ENCODE measurements around the gene MOGAT1.
"Not testable (repeated sequence)": the region's sequence is repeated elsewhere in the genome, so short reads cannot be mapped to it uniquely, and the experiment has no call there.

The MOGAT1 gene

DNA sequence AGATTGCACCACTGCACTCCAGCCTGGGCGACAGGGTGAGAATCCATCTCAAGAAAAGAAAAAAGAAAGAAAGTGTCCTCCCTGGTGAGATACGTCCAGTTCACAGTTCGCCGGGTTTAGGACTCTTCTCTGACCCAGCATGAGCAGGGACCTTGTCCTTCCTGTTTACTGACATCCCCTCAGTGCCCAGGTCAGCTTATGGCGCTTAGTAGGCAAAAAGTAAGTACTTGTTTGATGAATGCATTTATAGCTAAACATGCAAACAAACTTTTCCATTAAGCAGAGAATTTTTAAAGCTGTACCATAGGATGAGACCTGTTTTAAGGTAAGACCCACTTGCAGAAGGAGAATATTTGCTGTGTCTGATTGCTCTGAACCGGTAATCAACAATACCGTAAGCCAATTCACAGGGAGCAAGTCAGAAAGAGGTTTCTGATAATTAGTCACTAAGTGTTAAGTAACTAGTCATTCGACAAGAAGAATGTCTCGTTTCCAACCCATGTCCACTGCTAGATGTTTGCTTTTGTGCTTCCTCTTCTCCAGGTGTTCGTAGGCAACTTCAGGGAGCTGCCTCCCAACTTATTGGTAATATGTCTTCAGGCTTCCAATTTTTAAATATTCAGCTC, 40.0 kb downstream of the MOGAT1 start:
- no peak for DNase-seq

DNA sequence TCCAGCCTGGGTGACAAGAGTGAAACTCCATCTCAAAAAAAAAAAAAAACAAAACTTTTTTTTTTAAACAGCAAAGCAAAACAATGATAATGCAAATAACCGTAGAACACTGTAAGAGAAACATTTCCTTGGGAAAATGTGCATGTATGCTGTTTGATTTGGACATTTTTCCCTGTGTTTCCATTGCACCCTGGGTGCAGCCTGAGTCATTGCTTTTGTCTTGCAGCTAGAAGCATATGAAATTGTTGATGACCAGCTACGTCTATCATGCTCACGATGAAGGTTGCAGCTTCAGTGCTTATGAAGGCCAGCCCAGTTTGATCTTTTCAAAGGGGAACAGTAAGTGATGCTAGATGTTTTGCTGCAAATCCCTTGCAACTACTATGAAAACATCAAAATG, 41.5 kb downstream of the MOGAT1 start:
- no peak for DNase-seq

DNA sequence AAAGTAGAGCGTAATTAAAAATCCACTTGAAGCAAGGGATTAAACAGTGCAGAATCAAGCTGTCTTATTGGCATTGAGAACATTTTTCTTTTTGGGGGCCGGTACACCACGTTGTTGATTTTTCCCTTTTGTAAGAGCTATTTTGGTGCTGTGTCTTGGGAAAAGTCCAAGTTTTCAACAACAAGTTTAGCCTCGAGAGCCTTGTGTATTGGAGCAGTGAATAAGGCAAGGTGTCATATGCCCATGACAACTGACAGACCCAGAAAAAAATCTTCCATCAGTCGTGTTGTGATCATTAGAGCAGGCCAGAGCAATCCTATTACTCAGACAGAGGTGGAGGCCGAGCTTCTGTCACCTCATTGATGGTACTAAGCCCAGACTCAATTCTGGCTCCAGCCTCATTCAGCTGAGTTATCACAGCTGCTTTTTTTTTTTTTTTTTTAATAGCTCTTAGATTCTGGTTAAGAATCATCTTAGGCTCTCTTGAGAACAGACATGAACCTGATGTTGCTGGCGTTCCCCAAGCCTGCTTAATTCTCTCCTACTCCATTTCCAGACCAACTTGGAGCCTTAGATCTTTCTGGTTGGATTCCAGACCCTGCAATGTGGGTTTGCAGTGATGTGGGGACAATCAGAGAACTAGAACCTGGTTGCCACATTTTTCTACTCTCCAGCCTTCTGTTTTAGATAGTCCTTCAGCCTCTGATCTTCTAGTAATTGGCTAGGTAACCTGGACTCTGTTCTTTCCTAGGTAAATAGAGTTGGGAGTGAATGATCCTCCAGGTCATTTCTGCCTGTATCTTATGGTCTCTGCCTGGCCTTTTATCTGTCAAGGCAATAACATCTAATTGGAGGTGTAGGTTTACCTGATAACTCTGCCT, 43.1 kb downstream of the MOGAT1 start:
- no peak for DNase-seq

DNA sequence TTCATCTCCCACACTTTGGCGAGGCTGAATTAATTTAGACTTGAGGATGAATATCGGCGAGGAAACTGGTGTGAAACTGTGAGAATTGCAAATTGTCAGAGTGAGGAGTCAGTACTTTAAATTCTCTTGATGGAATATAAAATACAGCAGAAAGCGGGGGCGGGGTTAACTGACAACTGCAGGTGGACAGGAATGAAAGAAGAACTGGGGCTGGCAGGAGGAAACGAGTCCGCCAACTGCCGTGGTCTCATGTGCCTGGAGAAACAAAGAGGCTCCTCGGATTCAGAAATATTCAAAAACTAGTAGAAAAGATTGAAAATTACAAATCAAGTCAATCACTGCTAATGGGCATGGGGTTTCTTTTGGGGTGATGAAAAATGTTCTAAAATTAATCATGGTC, 44.3 kb downstream of the MOGAT1 start:
- DNase-seq: no peak

DNA sequence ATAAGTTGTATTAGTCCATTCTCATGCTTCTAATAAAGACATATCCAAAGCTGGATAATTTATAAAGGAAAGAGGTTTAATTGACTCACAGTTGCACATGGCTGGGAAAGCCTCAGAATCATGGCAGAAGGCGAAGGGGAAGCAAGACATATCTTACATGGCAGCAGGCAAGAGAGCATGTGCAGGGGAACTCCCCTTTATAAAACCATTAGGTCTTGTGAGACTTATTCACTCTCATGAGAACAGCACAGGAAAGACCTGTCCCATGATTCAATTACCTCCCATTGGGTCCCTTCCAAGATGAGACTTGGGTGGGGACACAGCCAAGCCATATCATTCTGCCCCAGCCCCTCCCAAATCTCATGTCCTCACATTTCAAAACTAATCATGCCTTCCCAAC, 48.3 kb downstream of the MOGAT1 start:
- not testable (repeated sequence) for DNase-seq

DNA sequence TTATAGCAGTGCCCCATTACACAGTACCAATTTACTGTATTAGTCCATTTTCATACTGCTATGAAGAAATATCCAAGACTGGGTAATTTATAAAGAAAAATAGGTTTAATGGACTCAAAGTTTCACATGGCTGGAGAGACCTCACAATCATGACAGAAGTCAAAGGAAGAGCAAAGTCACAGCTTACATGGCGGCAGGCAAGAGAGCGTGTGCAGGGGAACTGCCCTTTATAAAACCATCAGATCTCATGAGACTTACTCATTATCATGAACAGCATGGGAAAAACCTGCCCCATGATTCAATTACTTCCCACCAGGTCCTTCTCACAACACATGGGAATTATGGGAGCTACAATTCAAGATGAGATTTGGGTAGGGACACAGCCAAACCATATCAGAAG, 50.1 kb downstream of the MOGAT1 start:
- DNase-seq: not testable (repeated sequence)

DNA sequence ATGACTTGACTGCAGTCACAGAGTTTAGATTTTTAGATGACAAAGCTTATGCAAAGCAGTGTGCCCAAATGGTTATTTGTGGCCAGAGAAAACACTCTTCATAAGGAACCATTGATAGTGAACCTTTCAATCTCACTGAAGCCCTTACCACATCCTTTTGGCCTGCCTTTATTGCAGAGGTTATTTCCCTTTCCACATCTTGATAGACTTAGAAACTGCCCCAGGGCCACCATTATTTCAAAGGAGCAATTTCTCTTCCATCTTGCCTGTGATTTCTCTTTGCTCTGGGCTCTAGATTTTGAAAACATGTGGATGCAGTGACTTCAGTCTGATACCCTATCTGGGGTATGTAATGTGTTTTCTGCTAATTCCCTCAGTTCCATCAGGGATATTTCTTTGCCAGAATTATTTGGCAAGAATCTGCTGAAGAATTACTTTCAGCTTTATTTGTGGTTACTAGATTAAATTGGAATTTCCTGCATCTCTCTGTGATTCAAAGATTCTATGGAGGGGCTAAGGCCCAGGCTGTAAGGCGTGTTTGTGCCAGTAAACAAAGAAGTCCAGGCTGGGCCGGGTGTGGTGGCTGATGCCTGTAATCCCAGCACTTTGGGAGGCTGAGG, 51.0 kb downstream of the MOGAT1 start:
- DNase-seq: no peak

DNA sequence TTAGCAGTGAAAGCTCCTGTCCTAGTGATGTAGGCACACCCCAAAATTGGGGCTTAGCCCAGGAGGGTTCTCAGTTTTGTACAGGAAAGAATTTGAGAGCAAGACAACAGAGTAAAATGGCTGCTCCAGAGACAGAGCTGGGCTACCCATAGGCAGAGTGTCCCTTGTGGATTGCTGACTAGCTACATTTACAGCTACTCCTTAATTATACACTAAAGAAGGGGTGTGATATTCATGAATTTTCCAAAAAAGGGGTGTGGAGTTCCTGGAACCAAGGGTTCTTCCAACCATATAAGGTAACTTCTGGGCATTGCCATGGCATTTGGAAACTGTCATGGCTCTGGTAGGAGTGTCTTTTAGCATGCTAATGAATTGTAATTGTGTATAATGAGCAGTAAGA, 52.8 kb downstream of the MOGAT1 start:
- no peak for DNase-seq

DNA sequence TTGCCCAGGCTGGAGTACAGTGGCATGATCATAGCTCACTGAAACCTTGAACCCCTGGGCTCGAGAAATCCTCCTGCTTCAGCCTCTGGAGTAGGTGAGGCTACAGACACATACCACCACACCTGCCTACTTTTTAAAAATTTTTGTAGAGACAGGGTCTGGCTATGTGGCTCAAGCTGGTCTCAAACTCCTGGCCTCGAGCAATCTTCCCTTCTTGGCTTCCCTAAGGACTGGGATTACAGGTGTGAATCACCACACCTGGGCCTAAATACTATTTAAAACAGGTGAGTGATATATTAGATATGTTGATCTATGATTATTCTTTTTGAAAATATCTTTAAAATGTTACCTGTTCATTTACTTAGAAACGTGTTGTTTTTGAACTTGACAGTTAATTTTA, 57.2 kb downstream of the MOGAT1 start:
- no peak for DNase-seq

DNA sequence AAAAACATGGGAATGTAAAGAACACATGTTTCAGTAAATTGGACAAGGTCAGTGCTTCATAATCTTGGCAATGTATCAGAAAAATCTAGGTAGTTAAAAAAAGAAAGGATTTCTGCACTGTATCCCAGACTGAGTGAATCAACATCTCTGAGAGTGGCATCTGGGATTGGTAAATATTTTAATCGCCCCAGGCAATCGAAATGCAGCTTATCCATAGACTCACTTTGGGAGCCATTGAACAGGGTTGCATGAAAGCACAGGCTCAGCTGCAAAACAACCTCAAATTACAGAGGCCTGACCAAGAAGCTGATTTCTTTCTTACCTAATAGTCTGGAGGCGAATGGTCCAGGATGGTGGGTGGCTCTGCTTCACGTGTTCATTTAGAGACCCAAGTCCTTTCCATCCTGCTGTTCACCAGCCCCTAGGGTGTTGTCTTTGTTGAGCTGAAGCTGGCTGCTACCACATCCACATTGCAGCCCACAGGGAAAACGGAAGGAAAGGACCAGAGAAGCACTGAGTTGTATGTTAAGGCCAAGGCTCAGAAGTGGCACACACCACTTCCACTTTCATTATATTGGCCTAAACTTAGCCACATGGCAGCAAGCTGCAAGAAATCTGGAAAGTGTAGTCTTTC, 59.0 kb downstream of the MOGAT1 start:
- no peak for DNase-seq

DNA sequence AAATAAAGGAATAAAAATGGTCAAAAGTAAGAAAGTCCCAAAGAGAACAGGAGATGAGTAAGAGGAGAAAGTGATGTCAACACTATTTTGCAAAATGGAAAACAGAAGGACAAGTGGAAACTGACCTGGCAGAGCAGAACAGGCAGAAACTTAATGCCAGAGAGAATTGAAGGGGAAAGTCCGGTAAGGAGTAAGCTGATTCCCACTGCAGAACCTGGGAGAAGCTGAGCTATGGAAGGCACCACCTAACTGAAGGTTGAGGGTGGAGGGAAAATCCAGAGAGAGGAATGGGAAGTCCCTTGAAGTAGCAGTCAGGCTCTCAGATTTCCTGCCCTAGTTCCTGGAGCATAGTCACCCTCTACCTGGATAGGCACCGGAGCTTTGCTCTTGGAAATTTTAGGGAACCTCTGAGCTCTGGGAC, 59.8 kb downstream of the MOGAT1 start:
- DNase-seq: no peak

DNA sequence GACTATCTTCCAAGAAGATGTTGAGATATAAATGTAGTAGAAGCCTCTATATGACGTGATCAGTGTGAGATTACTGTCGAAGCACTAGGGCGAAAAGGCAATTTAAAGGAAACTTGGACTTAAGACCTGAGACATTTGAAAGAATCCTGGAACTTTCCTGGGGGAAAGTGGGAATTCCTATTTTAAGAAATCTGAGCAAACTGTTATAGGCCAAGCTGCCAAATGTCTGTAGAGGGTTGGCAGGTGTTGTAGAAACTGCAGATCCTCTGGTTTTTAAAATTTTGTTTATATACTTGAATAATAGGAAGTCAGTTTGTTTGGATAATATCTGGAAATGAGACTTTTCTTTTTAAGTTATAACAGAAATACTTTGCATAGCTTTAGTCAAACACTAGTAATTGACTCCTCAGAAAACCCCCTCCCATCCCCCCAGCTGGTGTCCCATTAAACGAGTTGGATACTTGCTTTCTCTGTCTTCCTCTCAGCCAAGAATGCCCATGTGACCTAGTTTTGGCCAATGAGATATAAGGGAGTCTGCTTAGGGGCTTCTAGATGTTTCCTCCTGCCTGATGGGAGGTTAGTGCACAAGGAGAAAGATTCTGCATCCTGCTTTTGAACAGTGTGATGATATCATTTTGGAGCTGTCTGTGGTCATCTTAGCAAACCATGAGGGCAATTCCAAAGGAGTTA, 61.2 kb downstream of the MOGAT1 start:
- no peak for DNase-seq

DNA sequence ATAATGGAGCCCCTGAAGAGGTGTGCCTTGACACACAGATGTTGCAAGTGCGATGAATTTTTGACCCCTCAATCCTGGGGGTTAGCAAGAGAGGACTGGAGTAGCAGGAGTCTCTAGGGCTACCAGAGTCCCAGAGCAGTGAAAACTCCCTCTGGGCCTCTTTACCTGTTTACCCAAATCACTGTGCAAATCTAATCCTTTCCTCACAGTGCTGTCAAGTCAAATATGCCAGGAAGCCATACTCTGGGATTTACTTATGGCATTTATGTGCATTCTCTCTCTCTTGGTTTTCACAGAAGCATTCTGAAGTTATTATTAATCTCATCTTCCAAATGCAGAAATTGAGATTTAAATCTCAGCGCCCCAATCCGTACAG, 62.0 kb downstream of the MOGAT1 start:
- DNase-seq: no peak

DNA sequence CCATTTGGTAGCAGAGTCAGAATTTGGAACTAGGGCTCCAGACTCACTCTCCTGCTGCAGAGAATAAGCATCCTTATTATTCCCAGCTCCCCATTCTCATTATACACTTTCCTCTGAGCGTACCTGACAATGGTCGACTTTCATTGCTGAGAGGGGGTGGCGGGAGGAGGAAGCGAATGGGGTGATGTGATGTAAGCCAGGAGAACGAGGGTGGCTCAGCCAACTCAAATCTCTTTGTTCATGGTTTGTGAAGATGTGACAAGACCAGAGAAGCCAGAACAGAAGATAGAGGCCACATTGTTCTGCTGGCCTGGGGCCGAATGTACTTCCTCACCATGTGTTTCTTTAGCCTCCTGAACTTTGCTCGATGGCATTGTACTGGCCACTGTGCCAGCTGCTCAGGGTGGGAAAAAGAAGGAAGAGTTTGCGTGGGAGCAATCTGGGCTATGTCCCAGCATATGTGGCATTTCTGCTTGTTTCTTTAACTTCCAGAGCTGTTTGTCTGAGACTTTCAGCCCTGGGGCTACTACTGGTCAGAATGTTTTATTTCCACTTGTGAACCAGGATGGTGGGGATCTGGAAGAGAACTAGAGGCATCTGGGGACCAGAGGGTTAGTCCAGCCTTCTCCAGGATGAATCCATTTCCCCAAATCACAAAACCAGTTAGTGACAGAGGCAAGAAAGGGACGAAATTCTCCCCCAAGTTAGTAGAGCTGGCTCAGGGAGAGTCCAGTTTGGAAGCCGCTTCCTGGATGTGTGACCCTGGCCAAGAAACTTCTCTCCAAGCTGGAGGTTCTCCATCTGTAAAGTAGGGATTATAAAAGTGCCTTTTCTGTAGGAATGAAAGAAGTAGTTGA, 62.6 kb downstream of the MOGAT1 start:
- no peak for DNase-seq

DNA sequence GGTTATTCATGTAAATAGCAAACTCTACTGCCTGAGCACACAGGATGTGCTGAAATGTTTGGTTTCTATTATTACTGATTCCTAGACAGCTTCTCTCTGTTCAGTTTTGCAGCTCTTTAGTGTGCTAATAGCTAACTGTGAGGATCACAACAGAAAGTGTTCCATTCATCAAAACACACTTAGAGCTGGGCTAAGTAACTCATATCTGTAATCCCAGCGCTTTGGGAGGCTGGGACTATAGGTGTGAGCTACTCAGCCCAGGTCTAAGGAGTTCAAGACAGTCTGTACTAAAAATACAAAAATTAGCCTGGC, 63.2 kb downstream of the MOGAT1 start:
- no peak for DNase-seq

DNA sequence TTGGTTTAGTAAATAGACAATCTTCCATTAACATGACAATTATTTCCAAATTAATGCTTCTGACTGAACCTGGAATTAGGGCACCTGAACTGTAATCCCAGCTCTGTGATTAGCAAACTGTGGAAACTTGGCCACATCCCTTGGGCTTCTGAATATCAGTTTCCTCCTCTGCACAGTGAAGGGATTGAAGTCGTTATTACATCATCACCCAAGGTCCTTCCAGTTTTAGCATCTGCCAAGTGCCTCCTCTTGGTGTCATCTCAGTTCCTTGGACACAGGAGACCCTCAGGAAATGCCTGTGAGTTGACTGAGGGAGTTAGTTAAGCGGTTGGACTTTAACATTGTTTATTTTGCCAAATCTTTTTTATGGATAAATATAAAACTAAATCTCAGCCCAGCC, 64.8 kb downstream of the MOGAT1 start:
- no peak for DNase-seq

DNA sequence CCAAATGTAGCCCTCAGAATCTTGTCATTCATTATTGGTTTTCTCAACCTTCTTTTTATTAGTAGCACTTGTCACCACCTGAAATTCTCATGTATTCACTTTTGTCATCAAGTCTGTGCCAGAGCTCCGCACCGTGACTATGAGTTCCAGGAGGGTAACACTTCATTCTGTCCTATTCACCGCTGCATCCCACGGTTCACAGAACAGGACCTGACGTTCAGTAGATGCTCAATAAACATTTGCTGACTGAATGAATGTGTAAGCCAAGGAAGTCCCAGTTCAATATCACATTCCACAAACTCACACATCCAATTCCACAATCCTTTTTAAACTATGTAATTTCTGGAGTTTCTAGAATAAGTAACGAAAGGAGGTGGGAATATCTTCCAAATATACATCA, 65.5 kb downstream of the MOGAT1 start:
- DNase-seq: no peak

DNA sequence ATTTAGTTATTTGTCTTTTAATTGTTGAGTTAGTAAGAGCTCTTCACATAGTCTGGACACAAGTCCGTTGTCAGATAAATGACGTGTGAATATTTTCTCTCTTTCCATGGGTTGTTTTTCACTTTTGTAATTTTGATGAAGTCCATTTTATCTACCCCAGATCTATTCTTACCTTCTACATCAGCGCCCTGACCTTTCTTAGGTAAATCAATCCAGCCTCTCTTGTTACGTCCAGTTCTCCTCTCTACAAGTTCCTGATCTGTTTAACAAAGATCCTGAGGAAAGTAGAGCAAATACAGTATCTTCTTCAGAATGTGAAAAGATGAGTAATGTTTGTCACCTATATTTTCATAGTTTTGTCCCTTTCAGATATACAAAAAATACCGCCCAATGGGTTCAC, 66.9 kb downstream of the MOGAT1 start:
- no peak for DNase-seq

DNA sequence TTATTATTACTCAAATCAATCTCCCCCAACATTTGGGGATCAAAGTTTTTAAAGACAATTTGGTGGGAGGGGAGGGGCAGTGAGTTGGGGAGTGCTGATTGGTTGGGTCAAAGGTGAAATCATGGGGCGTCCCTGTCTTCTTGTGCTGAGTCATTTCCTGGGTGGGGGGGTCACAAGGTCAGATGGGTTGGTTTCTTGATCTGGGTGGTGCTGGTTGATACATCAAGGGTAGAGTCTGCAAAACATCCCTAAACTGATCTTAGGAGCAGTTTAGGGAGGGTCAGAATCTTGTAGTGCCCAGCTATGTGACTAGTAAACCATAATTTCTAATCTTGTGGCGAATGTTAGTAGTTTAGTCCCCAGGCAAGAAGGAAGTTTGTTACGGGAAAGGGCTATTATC, 67.4 kb downstream of the MOGAT1 start:
- DNase-seq: no peak

DNA sequence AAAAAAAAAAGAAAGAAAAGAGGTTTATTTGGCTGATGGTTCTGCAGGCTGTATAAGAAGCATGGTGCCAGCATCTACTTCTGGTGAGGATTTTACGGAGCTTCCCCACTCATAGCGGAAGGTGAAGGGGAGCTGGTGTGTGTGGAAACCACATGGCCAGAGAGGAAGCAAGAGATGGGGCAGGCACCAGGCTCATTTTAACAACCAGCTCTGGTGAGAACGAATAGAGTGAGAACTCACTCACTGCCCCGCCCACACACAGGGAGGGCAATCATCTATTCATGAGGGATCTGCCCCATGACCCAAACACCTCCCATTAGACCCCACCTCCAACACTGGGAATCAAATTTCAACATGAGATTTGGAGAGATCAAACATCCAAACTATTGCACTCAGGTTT, 68.5 kb downstream of the MOGAT1 start:
- no peak for DNase-seq

DNA sequence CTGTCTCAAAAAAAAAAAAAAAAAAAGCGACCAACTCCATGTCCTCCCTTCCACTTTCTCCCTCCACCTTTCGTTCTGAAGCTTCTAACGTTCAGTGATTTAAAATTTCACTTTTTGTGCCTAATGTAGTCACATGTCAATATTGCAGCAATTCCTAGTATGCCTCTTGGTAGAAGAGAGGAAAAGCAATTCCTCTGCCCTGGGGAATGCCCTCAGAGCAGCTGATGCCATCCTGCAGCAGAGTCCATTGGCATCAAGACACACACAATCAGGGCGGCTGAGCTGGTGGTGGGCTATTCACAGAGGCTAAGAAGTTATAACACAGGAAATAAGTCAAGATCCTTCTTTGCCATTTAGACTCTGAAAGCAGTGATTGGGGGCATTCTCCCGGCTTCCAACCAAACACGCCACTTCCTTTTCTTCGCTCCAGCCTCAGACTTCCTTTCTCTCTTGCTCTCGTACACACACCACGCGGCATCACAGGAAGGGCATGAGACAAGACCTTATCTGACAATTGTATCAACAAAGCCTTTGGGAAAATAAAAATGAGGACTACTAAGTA, 71.9 kb downstream of the MOGAT1 start:
- no peak for DNase-seq
